Stimulated activated naive CD8-positive, alpha-beta T cell treated with anti-CD3 and anti-CD28 coated beads, Interleukin-15, Interleukin-2, amounts not matched to agents 100 ng/mL and 50 ng/mL, for 24 hours (primary cell): ENCODE data around the gene CHERP.

Experiments used
- H3K27ac Mint-ChIP-seq: one replicate; pipeline ENCODE4 v1.8.0; 2021; ENCODE audit warnings: mild to moderate bottlenecking, mixed read lengths
- H3K27me3 Mint-ChIP-seq: one replicate; pipeline ENCODE4 v1.8.0; 2021; ENCODE audit warnings: mixed read lengths
- H3K36me3 Mint-ChIP-seq: one replicate; pipeline ENCODE4 v1.8.0; 2021; ENCODE audit warnings: low read depth, mixed read lengths
- H3K4me1 Mint-ChIP-seq: one replicate; pipeline ENCODE4 v1.8.0; 2021; ENCODE audit warnings: low read depth, mixed read lengths
- H3K4me3 Mint-ChIP-seq: one replicate; pipeline ENCODE4 v1.8.0; 2021; ENCODE audit warnings: mild to moderate bottlenecking, mixed read lengths
- H3K9me3 Mint-ChIP-seq: one replicate; pipeline ENCODE4 v1.8.0; 2021; ENCODE audit warnings: mixed read lengths

Gene CHERP

GRCh38 chr19:16537111-16537510 lies 5.1 kb downstream of the CHERP start:
- H3K36me3 Mint-ChIP-seq, result peaks cover 63% of the 10 kb centered on the region
- no peak overlapping the region for H3K4me3 Mint-ChIP-seq
- peaks cover 43% of the 10 kb centered on the region for H3K4me1 Mint-ChIP-seq
- H3K27me3 Mint-ChIP-seq, result no peaks in the 10 kb centered on the region
- no peaks in the 10 kb centered on the region for H3K9me3 Mint-ChIP-seq
- H3K27ac Mint-ChIP-seq, result peak overlapping the region; percentile 37

GRCh38 chr19:16536130-16536529 lies 6.1 kb downstream of the CHERP start:
- peaks cover 67% of the 10 kb centered on the region for H3K36me3 Mint-ChIP-seq
- H3K27ac Mint-ChIP-seq, result no peak overlapping the region
- H3K4me1 Mint-ChIP-seq, result peaks cover 37% of the 10 kb centered on the region
- H3K9me3 Mint-ChIP-seq, result no peaks in the 10 kb centered on the region
- H3K27me3 Mint-ChIP-seq, result no peaks in the 10 kb centered on the region
- no peak overlapping the region for H3K4me3 Mint-ChIP-seq

- H3K9me3 Mint-ChIP-seq, result no peaks in the 10 kb centered on the region
- H3K4me3 Mint-ChIP-seq, result no peak overlapping the region
- no peaks in the 10 kb centered on the region for H3K27me3 Mint-ChIP-seq
- peaks cover 64% of the 10 kb centered on the region for H3K36me3 Mint-ChIP-seq
- H3K27ac Mint-ChIP-seq, result no peak overlapping the region
- H3K4me1 Mint-ChIP-seq, result peaks cover 29% of the 10 kb centered on the region
These were observed 6.9 kb downstream of the CHERP start for GRCh38 chr19:16535381-16535780.

GRCh38 chr19:16532440-16533234 lies 9.6 kb downstream of the CHERP start:
- H3K9me3 Mint-ChIP-seq, result no peaks in the 10 kb centered on the region
- no peaks in the 10 kb centered on the region for H3K27me3 Mint-ChIP-seq
- peaks cover 64% of the 10 kb centered on the region for H3K36me3 Mint-ChIP-seq
- no peak overlapping the region for H3K27ac Mint-ChIP-seq
- no peak overlapping the region for H3K4me3 Mint-ChIP-seq
- H3K4me1 Mint-ChIP-seq, result peaks cover 5% of the 10 kb centered on the region

GRCh38 chr19:16531380-16531669 lies 10.9 kb downstream of the CHERP start:
- no peak overlapping the region for H3K4me3 Mint-ChIP-seq
- H3K9me3 Mint-ChIP-seq, result no peaks in the 10 kb centered on the region
- peak overlapping the region; percentile 37 for H3K27ac Mint-ChIP-seq
- H3K4me1 Mint-ChIP-seq, result no peaks in the 10 kb centered on the region
- peaks cover 60% of the 10 kb centered on the region for H3K36me3 Mint-ChIP-seq
- H3K27me3 Mint-ChIP-seq, result no peaks in the 10 kb centered on the region

- Mint-ChIP-seq H3K4me3 (no peak overlapping the region), H3K9me3 (no peaks in the 10 kb centered on the region), H3K27me3 (no peaks in the 10 kb centered on the region), H3K36me3 (peaks cover 61% of the 10 kb centered on the region), H3K27ac (no peak overlapping the region), H3K4me1 (no peaks in the 10 kb centered on the region)
These were observed 11.5 kb downstream of the CHERP start for GRCh38 chr19:16530540-16531379.

- H3K27me3 Mint-ChIP-seq, result no peaks in the 10 kb centered on the region
- no peaks in the 10 kb centered on the region for H3K4me1 Mint-ChIP-seq
- H3K9me3 Mint-ChIP-seq, result no peaks in the 10 kb centered on the region
- H3K36me3 Mint-ChIP-seq, result peaks cover 60% of the 10 kb centered on the region
- no peak overlapping the region for H3K4me3 Mint-ChIP-seq
- no peak overlapping the region for H3K27ac Mint-ChIP-seq
These were observed 12.6 kb downstream of the CHERP start for GRCh38 chr19:16529466-16530144.

- no peaks in the 10 kb centered on the region for H3K4me1 Mint-ChIP-seq
- no peak overlapping the region for H3K27ac Mint-ChIP-seq
- H3K36me3 Mint-ChIP-seq, result peaks cover 61% of the 10 kb centered on the region
- H3K9me3 Mint-ChIP-seq, result no peaks in the 10 kb centered on the region
- H3K4me3 Mint-ChIP-seq, result no peak overlapping the region
- no peaks in the 10 kb centered on the region for H3K27me3 Mint-ChIP-seq
These were observed 14.2 kb downstream of the CHERP start for GRCh38 chr19:16527971-16528521.

GRCh38 chr19:16527334-16527935 lies 14.8 kb downstream of the CHERP start:
- Mint-ChIP-seq H3K27me3 (no peaks in the 10 kb centered on the region), H3K9me3 (no peaks in the 10 kb centered on the region), H3K27ac (no peak overlapping the region), H3K36me3 (peaks cover 63% of the 10 kb centered on the region), H3K4me3 (no peak overlapping the region), H3K4me1 (no peaks in the 10 kb centered on the region)

GRCh38 chr19:16525751-16526481 lies 16.3 kb downstream of the CHERP start:
- H3K27me3 Mint-ChIP-seq, result no peaks in the 10 kb centered on the region
- no peaks in the 10 kb centered on the region for H3K4me1 Mint-ChIP-seq
- H3K27ac Mint-ChIP-seq, result no peak overlapping the region
- H3K36me3 Mint-ChIP-seq, result peaks cover 57% of the 10 kb centered on the region
- no peaks in the 10 kb centered on the region for H3K9me3 Mint-ChIP-seq
- H3K4me3 Mint-ChIP-seq, result no peak overlapping the region

- Mint-ChIP-seq H3K27me3 (no peaks in the 10 kb centered on the region), H3K4me3 (no peak overlapping the region), H3K36me3 (peaks cover 61% of the 10 kb centered on the region), H3K9me3 (no peaks in the 10 kb centered on the region), H3K27ac (no peak overlapping the region), H3K4me1 (no peaks in the 10 kb centered on the region)
These were observed 17.1 kb downstream of the CHERP start for GRCh38 chr19:16524991-16525734.

GRCh38 chr19:16522559-16523377 lies 19.5 kb downstream of the CHERP start:
- no peaks in the 10 kb centered on the region for H3K4me1 Mint-ChIP-seq
- H3K9me3 Mint-ChIP-seq, result no peaks in the 10 kb centered on the region
- no peak overlapping the region for H3K27ac Mint-ChIP-seq
- H3K36me3 Mint-ChIP-seq, result peaks cover 63% of the 10 kb centered on the region
- no peak overlapping the region for H3K4me3 Mint-ChIP-seq
- H3K27me3 Mint-ChIP-seq, result no peaks in the 10 kb centered on the region

- Mint-ChIP-seq H3K36me3 (peaks cover 61% of the 10 kb centered on the region), H3K4me1 (no peaks in the 10 kb centered on the region), H3K27ac (no peak overlapping the region), H3K4me3 (no peak overlapping the region), H3K27me3 (no peaks in the 10 kb centered on the region), H3K9me3 (no peaks in the 10 kb centered on the region)
These were observed 20.4 kb downstream of the CHERP start for GRCh38 chr19:16521715-16522289.
